ENCODE results near the gene ZNF217. TPM values are rescaled to one million over a fixed set of nuclear protein-coding genes. Genes with fewer than 3 reads are reported as not detected.
A peak's percentile ranks its signal among the peaks of the same experiment; 100 is the strongest.
"Not testable (repeated sequence)": the region's sequence is repeated elsewhere in the genome, so short reads cannot be mapped to it uniquely, and the experiment has no call there.

The ZNF217 gene
- total RNA-seq, 2 donors from 2014 or later: 12.6 to 15.8 TPM

GRCh38 chr20:53604846-53605245 is 11.2 kb upstream of the ZNF217 start:
- intact Hi-C loops (cut with DNase I); DNase-seq; ATAC-seq: not testable (repeated sequence)

- intact Hi-C loops (cut with DNase I): no loop called here
These were observed 9.0 kb upstream of the ZNF217 start for GRCh38 chr20:53602661-53603060.

DNA sequence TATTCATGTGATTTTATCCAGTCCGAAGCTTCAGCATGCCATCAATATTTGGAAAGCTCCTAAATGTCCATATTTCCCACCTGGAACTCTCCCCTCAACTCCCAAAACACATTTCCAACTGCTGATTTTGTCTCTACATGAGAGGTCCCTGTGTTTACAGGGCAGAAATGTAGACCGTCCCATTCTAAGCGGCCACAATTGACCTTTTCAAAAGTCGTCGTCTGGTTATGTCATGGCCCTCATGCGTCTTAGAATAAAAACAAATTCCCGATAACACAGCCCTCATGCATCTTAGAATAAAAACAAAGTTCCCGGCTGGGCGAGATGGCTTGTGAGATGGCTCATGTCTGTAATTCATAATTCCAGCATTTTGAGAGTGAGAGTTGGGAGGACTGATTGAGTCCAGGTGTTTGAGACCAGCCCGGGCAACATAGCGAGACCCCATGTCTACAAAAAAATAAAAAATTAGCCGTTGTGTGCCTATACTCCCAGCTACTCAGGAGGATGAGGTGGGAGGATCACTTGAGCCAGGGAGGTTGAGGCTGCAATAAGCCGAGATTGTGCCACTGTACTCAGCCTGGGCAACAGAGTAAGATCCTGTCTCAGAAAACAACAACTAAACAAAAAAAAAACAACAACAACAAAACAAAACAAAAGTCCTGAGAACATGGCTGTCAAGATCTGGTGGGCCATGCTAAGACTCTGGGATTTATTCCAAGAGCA is 6.4 kb upstream of the ZNF217 start:
- ATAC-seq: no peak
- intact Hi-C loops (cut with DNase I): no loop called here
- no peak for DNase-seq

More at GRCh38 chr20:53602661-53603060, 9.0 kb upstream of the ZNF217 start:
- no peak for ATAC-seq
- DNase-seq: no peak

- intact Hi-C loops (cut with DNase I): no loop called here
- no peak for DNase-seq
- ATAC-seq: no peak
These were observed 5.7 kb upstream of the ZNF217 start for GRCh38 chr20:53599378-53599777.

DNA sequence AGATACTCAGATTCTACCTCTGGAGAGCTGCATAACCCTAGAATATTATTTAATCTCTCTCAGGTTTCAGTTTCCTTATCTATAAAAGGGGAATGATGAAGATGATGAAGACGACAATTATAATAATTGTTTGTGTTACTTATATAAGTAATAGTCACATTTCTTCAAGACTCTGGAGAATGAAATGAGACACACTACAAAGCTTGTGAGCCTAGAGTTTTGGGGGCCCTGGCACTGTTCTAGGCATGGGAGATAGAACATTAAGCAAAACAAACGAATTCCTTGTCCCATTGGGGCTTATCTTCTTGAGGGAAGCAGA is 5.4 kb upstream of the ZNF217 start:
- ATAC-seq: no peak

DNA sequence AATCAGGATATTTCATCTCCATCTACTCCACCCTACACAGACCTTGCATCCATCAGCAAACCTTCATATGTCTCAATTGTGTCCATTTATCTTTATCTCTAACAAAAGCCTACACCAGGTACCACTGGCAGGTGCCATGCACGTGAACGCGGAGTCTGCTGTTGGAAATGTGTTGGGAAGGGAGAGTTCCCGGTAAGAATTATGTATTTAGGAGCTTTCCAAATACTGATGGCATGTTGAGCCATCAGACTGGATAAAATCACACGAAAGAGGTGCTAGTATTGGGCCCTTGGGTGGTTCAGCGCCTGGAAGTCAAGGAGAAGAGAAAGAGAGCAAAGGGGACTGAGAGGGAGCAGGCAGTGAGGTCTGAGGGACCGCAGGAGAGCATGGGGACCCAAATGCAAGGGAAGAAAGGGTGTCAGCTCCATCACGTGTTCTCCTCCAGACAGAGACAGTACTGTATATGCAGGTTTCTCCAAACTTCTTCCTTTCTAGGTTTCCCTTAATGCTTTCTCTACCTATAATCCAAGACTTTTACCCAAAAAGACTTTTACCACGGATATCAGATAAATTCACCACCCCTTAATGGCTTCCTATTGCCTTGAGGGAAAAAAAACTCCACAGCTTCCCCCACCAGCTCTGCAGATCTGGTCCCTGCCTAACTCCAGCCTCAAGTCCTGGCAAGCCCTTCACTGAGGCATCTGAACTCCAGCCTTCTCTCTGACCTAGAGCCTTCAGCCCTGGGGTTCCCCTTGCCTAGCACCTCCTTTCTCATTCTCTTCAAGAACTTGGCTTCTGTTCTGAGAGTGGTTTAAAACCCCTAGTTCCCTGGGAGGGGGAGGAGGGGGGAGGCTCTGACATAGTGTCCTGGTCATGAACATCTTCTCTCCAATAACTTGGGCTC is 4.8 kb upstream of the ZNF217 start:
- peak; percentile 3 for DNase-seq
- intact Hi-C loops (cut with DNase I): no loop called here
- no peak for ATAC-seq

More for the DNA sequence above, 5.4 kb upstream of the ZNF217 start:
- intact Hi-C loops (cut with DNase I): no loop called here
- DNase-seq: no peak

DNA sequence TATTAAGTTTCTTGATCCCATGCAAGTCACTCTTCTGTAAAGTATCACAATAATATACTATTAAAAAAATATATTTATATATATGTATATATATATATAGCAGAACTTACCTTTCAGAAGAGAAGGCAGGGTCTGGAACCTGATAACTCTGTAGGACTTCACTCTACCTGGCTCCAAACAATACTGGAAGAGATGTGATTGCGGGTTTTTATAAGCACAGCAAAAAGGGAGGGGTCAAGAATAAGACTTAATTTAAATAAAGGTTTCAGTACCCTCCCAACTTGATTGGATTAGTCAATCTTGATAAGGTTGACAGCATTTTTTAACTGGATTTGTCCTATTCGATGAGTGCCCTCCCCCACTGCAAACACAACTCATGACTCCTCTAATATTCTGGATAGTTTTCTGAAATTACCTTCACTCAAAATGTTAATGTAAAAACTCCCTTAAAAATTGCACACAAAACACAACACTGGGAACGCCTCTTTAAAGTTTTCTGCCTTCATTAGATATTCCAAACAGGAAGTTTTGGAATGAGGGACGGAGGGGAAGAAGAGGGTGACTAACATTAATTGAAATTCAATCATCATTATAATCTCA is 4.0 kb upstream of the ZNF217 start:
- ATAC-seq: no peak
- no peak for DNase-seq
- intact Hi-C loops (cut with DNase I): no loop called here

DNA sequence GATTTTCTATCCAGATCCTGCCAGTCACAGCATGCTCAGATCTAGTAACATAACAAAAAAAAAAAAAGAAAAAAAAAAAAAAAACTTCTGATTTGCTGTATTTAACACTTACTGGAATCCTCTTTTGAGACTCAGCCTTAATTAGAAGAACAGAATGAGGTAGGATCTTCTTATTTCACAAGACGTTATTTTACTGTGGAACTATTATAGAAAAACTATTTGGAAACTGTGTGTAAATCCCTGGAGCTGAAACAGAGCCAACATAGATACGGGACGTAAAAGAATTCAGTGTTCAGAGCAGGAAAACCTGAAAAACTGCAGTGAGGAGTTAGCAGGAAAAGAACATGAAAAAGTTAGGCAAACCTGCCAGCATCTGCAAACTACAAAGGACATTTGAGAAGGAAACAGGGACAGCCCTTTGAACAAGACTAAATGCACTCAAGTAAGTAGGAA is 3.4 kb upstream of the ZNF217 start:
- DNase-seq (no peak), ATAC-seq (no peak)
- intact Hi-C loops (cut with DNase I): no loop called here

DNA sequence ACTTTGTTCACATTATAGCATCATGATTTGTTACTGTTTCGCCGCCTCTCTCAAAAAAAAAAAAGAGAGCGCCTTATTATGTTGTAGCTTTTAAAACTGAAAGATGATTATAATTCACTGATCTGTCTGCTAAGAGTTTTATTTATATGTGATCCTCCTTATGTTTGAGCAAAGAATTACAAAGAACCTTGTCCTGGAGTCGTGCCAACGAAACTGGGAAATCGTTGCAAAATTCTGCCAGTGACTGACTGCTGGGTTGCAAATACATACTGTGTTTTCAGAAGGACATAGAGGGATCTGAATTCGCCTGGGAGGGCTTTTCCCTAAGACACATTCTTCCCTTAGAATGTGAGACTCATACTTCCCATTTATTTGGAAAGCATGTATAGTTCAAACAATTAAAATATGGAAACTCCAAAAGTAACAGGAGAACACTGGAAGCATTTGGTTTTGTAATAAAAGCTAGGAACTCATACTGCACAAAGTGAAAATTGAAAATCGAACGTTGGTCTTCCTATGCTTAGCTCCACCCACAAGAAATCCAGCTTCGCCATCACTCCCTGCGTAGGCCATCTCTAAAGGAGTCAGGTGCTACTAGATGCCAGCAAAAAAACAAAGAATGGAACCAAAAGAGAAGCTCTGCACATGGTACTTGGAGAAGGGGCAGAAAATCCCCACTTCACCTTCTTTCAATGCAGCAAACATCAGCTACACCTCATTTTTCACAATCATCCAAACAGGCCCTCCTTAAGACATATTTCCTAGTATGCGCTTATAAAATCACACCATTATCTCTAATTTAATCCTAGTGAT is 2.8 kb upstream of the ZNF217 start:
- intact Hi-C loops (cut with DNase I); ATAC-seq: not testable (repeated sequence)
- DNase-seq: peak; percentile 10

- intact Hi-C loops (cut with DNase I); DNase-seq: not testable (repeated sequence)
These were observed 2.1 kb upstream of the ZNF217 start for GRCh38 chr20:53595742-53596141.

GRCh38 chr20:53595018-53595378 is 1.4 kb upstream of the ZNF217 start:
- no peak for ATAC-seq
- intact Hi-C loops (cut with DNase I): no loop called here
- no peak for DNase-seq

More at GRCh38 chr20:53595742-53596141, 2.1 kb upstream of the ZNF217 start:
- not testable (repeated sequence) for ATAC-seq

DNA sequence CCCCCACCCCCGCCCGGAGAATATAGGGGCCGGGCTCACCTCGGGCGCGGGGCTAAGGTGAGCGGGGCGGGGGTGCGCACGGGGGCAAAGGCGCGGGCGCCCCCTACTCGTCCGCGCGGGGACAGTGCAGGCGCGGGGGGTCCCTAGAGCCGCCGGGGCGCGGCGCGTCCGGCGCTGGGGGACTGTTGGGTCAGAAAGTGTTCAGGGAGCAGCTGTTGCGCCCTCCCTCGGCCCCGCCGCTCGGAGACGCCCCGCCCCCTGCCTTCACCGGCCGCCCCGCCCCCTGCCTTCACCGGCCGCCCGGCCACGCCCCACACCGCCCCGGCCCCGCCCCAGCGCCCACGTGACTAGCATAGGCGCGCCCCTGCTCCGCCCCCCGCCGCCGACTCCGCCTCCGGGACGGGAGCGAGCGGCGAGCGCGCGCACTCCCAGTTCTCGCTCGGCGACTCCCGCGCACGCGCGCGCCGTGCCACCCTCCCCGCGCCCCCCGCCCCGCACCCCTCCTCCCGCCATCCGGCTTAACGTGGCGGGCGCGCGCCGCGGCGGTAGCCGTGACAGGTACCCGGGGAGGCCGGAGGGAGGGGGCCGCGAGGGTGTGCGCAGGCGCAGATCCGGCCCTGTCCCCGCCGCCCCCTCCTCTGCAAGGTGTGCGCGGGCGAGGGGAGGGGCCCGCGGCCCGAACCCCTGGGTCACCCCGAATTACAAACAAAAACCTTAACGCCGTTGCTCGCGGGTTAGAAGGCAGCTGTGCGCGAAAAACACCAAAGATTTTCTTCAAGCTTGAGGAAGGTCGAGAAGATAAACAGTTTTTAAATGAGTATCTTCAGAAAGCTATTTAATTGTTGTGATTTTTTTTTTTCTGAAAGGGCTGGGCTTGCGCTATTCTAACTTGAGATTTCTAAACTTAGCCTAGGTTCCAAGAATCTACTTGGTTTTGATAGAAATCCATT is 704 bp upstream of the ZNF217 start:
- ATAC-seq: peak; percentile 93 to 94
- DNase-seq: peak; percentile 97
- intact Hi-C loops (cut with DNase I): loop anchor here in 1 of 2 donors (5.0 kb wide), 1 partner anchor 323 kb away; no protein-coding TSS in a partner anchor

DNA sequence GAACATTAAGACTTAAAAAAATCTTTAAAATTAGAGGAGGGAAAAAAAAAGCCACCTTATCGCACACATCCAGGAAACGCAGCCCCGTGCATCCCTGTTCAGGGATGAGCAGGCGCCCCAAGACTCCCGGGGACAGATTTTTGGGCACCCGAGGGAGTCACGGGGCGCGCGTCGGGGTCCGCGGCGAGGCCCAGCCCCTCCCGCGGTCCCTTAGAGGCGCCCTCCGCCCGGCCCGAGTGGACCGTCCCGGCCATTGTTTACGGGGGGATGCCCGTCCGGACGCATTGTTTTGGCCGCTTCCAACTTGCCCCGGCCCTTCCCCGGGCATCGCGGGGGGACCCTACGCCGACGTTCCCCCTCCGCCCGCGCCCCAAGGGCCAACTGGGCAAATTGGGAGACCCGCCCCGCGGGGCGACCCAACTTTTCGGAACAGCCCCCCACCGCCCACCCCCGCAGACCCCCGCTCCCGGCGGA is 610 bp downstream of the ZNF217 start:
- ATAC-seq (peak in 1 of 2 donors; percentile 3), DNase-seq (peak; percentile 60)
- intact Hi-C loops (cut with DNase I): loop anchor here in 1 of 2 donors (5.0 kb wide), 1 partner anchor 324 kb away; no protein-coding TSS in a partner anchor

DNA sequence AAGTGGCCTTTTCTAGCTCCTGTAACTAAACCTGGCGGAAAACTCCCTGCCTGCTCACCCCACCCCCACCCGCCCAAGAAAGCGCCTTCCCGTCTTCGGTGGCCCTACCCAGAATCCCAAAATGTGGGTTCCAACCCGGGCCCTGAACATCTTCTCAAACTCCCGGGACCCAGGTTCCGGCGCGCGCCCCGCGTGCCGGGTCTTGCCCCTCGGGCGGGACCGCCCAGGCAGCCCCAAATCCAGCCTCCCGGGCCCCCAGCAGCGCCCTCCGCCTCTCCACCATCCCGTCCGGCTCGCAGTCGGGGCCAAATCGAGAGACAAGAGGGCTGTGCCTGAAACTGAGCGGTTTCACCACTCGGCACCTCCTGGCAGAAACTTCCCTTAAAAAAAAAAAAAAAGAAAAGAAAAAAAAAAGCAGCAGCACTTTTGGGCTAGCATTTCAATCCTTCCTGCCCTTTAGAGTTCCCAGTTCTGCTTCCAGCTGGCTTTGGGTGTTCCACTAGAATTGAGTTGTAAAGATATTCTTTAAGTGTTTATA is 1.1 kb downstream of the ZNF217 start:
- ATAC-seq (peak; percentile 27 to 50), DNase-seq (peak; percentile 78)
- intact Hi-C loops (cut with DNase I): loop anchor here in 1 of 2 donors (5.0 kb wide), 1 partner anchor 325 kb away; no protein-coding TSS in a partner anchor

GRCh38 chr20:53591941-53592441 is 1.6 kb downstream of the ZNF217 start:
- intact Hi-C loops (cut with DNase I): loop anchor here in 1 of 2 donors (5.0 kb wide), 1 partner anchor 325 kb away; no protein-coding TSS in a partner anchor
- peak; percentile 4 for DNase-seq
- ATAC-seq: not testable (repeated sequence)

GRCh38 chr20:53591206-53591741 is 2.4 kb downstream of the ZNF217 start:
- not testable (repeated sequence) for ATAC-seq, DNase-seq
- intact Hi-C loops (cut with DNase I): loop anchor here in 1 of 2 donors (5.0 kb wide), 1 partner anchor 326 kb away; no protein-coding TSS in a partner anchor

All from left cardiac atrium (tissue), 4 donors.